GM18868 (cell line): ENCODE measurements around the gene SLC34A1.
A peak's percentile ranks its signal among the peaks of the same experiment; 100 is the strongest.

ENCODE experiments used
- ATAC-seq: cut with Tn5 transposase; IDR thresholded peaks from one replicate; pipeline ENCODE4 v1.9.1; 2021; ENCODE audit warnings: mild to moderate bottlenecking, moderate library complexity; ENCODE audit not compliant: unreplicated experiment

SLC34A1 gene

GRCh38 chr5:177430140-177430951, 46.1 kb downstream of the SLC34A1 start:
- ATAC-seq = no peak

- ATAC-seq = no peak
Measured at GRCh38 chr5:177430972-177431316, 46.7 kb downstream of the SLC34A1 start.

GRCh38 chr5:177431317-177432142, 47.3 kb downstream of the SLC34A1 start:
- peak; percentile 45 for ATAC-seq

- ATAC-seq = no peak
Measured at GRCh38 chr5:177432143-177432838, 48.1 kb downstream of the SLC34A1 start.

- ATAC-seq = no peak
Measured at GRCh38 chr5:177432839-177433657, 48.8 kb downstream of the SLC34A1 start.

GRCh38 chr5:177433658-177434217, 49.5 kb downstream of the SLC34A1 start:
- no peak for ATAC-seq

- ATAC-seq = no peak
Measured at GRCh38 chr5:177434437-177434836, 50.2 kb downstream of the SLC34A1 start.

GRCh38 chr5:177434942-177435738, 50.9 kb downstream of the SLC34A1 start:
- ATAC-seq = no peak

GRCh38 chr5:177435847-177436536, 51.8 kb downstream of the SLC34A1 start:
- no peak for ATAC-seq

GRCh38 chr5:177437623-177438022, 53.4 kb downstream of the SLC34A1 start:
- ATAC-seq = no peak

- no peak for ATAC-seq
Measured at GRCh38 chr5:177438468-177438867, 54.2 kb downstream of the SLC34A1 start.

GRCh38 chr5:177439518-177440053, 55.4 kb downstream of the SLC34A1 start:
- no peak for ATAC-seq

GRCh38 chr5:177440211-177440989, 56.2 kb downstream of the SLC34A1 start:
- ATAC-seq = no peak

GRCh38 chr5:177440990-177441780, 57.0 kb downstream of the SLC34A1 start:
- no peak for ATAC-seq

- no peak for ATAC-seq
Measured at GRCh38 chr5:177442066-177442826, 58.0 kb downstream of the SLC34A1 start.
